Nephron progenitor cell (in vitro differentiated cells): ENCODE measurements around the gene SLC38A3.

Experiments used
- DNase-seq: peaks from one replicate; pipeline ENCODE4 v3.0.0; 2021
- H3K27ac Mint-ChIP-seq: 2 replicates; pipeline ENCODE4 v1.8.0; 2021; ENCODE audit warnings: mild to moderate bottlenecking, moderate library complexity, mixed read lengths
- H3K27me3 Mint-ChIP-seq: 2 replicates; pipeline ENCODE4 v1.8.0; 2021; ENCODE audit warnings: mild to moderate bottlenecking, low read depth, mixed read lengths; ENCODE audit not compliant: poor library complexity
- H3K36me3 Mint-ChIP-seq: 2 replicates; pipeline ENCODE4 v1.8.0; 2021; ENCODE audit warnings: low read depth, mixed read lengths
- H3K4me1 Mint-ChIP-seq: 2 replicates; pipeline ENCODE4 v1.8.0; 2021; ENCODE audit warnings: mixed read lengths
- H3K4me3 Mint-ChIP-seq: 2 replicates; pipeline ENCODE4 v1.8.0; 2021; ENCODE audit warnings: mild to moderate bottlenecking, moderate library complexity, mixed read lengths
- H3K9me3 Mint-ChIP-seq: 2 replicates; pipeline ENCODE4 v1.8.0; 2021; ENCODE audit warnings: mild to moderate bottlenecking, moderate library complexity, mixed read lengths
- CTCF ChIP-seq: fragments of 200-600 bp; sonication (generic); IDR thresholded peaks from 2 replicates; pipeline ENCODE4 v1.5.0; 2021; ENCODE audit warnings: antibody characterized with exemption

SLC38A3 gene

DNA sequence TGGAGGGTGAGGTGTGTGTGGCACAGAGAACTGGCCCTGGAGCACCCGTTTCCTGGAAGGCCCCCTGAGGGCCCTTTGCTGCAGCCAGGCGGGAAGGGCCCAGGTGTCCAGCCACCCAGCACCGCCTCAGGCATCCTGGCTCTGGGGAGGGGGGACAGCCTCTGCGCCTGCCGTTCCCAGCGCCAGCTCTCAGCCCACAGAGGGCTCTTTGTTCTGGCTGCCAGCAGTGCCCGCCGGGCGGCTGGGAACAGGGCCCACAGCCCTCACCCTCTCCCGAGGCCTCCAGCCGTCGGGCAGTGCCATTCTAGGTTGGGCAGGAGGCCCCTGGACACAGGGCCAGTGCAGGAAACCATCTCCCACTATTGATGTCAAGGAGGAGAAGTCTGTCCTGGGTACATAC is 8.3 kb downstream of the SLC38A3 start:
- Mint-ChIP-seq H3K27me3 (peaks cover 9% of the 10 kb centered on the region), H3K9me3 (no peaks in the 10 kb centered on the region), H3K27ac (no peak overlapping the region), H3K36me3 (no peaks in the 10 kb centered on the region), H3K4me3 (no peak overlapping the region), H3K4me1 (peaks cover 24% of the 10 kb centered on the region)
- DNase-seq, result no peak
- TF ChIP-seq CTCF, result no peak

- no peak overlapping the region for H3K27ac Mint-ChIP-seq
- peaks cover 5% of the 10 kb centered on the region for H3K27me3 Mint-ChIP-seq
- DNase-seq, result no peak
- peaks cover 26% of the 10 kb centered on the region for H3K4me1 Mint-ChIP-seq
- H3K36me3 Mint-ChIP-seq, result no peaks in the 10 kb centered on the region
- H3K4me3 Mint-ChIP-seq, result no peak overlapping the region
- H3K9me3 Mint-ChIP-seq, result no peaks in the 10 kb centered on the region
- TF ChIP-seq CTCF, result no peak
Observed at GRCh38 chr3:50214824-50215223, 9.8 kb downstream of the SLC38A3 start.

DNA sequence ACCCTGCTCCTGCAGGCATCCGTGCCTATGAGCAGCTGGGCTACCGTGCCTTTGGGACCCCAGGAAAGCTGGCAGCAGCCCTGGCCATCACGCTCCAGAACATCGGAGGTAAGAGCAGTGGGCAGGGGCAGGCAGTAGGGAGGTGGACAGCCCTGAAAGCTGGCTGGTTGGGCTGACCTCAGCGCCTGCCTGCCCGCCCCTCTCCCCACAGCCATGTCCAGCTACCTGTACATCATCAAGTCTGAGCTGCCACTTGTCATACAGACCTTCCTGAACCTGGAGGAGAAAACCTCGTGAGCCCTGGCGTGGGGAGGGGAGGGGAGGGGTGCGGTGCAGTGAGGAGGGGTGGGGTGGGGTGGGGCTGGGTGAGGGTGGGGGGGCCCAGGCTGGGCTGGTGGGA is 10.5 kb downstream of the SLC38A3 start:
- H3K9me3 Mint-ChIP-seq, result no peaks in the 10 kb centered on the region
- no peak for DNase-seq
- H3K4me3 Mint-ChIP-seq, result no peak overlapping the region
- no peak for TF ChIP-seq CTCF
- no peak overlapping the region for H3K27ac Mint-ChIP-seq
- H3K4me1 Mint-ChIP-seq, result peaks cover 33% of the 10 kb centered on the region
- H3K36me3 Mint-ChIP-seq, result no peaks in the 10 kb centered on the region
- peaks cover 5% of the 10 kb centered on the region for H3K27me3 Mint-ChIP-seq

- Mint-ChIP-seq H3K27ac (no peak overlapping the region), H3K9me3 (no peaks in the 10 kb centered on the region), H3K27me3 (peaks cover 5% of the 10 kb centered on the region), H3K4me1 (peaks cover 25% of the 10 kb centered on the region), H3K4me3 (no peak overlapping the region), H3K36me3 (no peaks in the 10 kb centered on the region)
- TF ChIP-seq CTCF, result no peak
- DNase-seq, result no peak
Observed at GRCh38 chr3:50217681-50218080, 12.6 kb downstream of the SLC38A3 start.

DNA sequence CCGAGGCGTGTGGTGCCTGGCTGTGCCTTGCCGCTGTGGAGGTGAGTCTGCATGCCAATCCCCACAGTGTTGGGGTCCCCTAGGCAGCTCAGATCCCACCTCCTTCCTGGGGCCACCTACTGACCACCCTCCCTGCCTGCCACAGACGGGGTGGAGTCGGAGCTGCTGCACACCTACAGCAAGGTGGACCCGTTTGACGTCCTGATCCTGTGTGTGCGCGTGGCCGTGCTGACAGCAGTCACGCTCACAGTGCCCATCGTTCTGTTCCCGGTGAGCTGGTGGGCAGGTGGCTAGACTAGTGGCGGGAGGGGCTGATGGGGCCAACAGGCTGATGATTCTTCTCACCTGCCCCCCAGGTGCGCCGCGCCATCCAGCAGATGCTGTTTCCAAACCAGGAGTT is 13.4 kb downstream of the SLC38A3 start:
- H3K9me3 Mint-ChIP-seq, result no peaks in the 10 kb centered on the region
- no peak for DNase-seq
- H3K27ac Mint-ChIP-seq, result no peak overlapping the region
- H3K36me3 Mint-ChIP-seq, result no peaks in the 10 kb centered on the region
- H3K4me3 Mint-ChIP-seq, result no peak overlapping the region
- H3K27me3 Mint-ChIP-seq, result peaks cover 5% of the 10 kb centered on the region
- peaks cover 25% of the 10 kb centered on the region for H3K4me1 Mint-ChIP-seq
- TF ChIP-seq CTCF, result no peak

- peaks cover 29% of the 10 kb centered on the region for H3K4me1 Mint-ChIP-seq
- H3K27ac Mint-ChIP-seq, result no peak overlapping the region
- TF ChIP-seq CTCF, result no peak
- H3K4me3 Mint-ChIP-seq, result no peak overlapping the region
- DNase-seq, result no peak
- H3K36me3 Mint-ChIP-seq, result no peaks in the 10 kb centered on the region
- H3K9me3 Mint-ChIP-seq, result no peaks in the 10 kb centered on the region
- peaks cover 9% of the 10 kb centered on the region for H3K27me3 Mint-ChIP-seq
Observed at GRCh38 chr3:50219285-50219684, 14.2 kb downstream of the SLC38A3 start.
